ENCODE data around the gene BET1L.

DNA sequence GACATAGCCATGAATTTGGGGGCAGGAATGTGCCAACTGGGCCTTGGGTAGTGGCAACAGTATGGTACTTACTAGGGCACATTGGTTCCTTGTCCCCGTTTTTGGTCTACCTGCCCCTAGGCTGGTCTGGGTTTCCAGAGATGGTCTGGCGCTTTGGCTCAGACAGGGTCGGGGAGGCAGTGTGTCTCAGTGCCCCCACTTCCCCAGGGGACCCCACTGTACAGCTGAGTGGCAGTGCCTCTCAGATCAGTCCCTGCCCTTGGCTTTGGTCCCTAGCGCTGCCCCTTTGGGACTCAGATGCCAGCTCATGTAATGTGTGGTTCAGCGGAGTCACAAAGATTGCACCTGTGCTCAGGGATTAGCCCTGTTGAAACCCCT, 3.6 kb upstream of the BET1L start:
- TF ChIP-seq, protein P1, sequence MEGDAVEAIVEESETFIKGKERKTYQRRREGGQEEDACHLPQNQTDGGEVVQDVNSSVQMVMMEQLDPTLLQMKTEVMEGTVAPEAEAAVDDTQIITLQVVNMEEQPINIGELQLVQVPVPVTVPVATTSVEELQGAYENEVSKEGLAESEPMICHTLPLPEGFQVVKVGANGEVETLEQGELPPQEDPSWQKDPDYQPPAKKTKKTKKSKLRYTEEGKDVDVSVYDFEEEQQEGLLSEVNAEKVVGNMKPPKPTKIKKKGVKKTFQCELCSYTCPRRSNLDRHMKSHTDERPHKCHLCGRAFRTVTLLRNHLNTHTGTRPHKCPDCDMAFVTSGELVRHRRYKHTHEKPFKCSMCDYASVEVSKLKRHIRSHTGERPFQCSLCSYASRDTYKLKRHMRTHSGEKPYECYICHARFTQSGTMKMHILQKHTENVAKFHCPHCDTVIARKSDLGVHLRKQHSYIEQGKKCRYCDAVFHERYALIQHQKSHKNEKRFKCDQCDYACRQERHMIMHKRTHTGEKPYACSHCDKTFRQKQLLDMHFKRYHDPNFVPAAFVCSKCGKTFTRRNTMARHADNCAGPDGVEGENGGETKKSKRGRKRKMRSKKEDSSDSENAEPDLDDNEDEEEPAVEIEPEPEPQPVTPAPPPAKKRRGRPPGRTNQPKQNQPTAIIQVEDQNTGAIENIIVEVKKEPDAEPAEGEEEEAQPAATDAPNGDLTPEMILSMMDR (IDR thresholded peaks at IDR 0.05) = no peak
- TF ChIP-seq POLR2AphosphoS5 (IDR thresholded peaks at IDR 0.05) (no peak), POLR2A (IDR thresholded peaks at IDR 0.05) (no peak)

Data from prostate gland (tissue), 2 donors.